Esophagus muscularis mucosa (tissue), 4 donors: ENCODE results near the gene MTFP1. TPM values are rescaled to one million over a fixed set of nuclear protein-coding genes. Genes with fewer than 3 reads are reported as not detected.

ENCODE experiments used
- DNase-seq: peaks from one replicate; pipeline ENCODE4 v3.0.0-alpha.2; 2017; ENCODE audit errors: extremely low spot score
- H3K27ac ChIP-seq, 4 donors: fragments of 200-600 bp; sonication (generic); replicated peaks in 1 of 4; 1 replicate in 3 of 4; 2 replicates in 1 of 4; pipeline ENCODE4 v1.5.1; 2016 to 2019; ENCODE audit warnings: mild to moderate bottlenecking in 1 of 4
- H3K27me3 ChIP-seq, 4 donors: fragments of 200-600 bp; sonication (generic); one replicate each; pipeline versions ENCODE4 v1.5.1 to v1.6.0; 2016 to 2019
- H3K36me3 ChIP-seq, 4 donors: fragments of 200-600 bp; sonication (generic); one replicate each; pipeline ENCODE4 v1.5.1; 2016 to 2019
- H3K4me1 ChIP-seq, 4 donors: fragments of 200-600 bp; sonication (generic); one replicate each; pipeline ENCODE4 v1.5.1; 2016 to 2019
- H3K4me3 ChIP-seq, 4 donors: fragments of 200-600 bp; sonication (generic); 1 replicate in 2 of 4; 2 replicates in 2 of 4; pipeline ENCODE4 v1.5.1; 2016 to 2019; ENCODE audit warnings: mild to moderate bottlenecking in 4 of 4, moderate library complexity in 1 of 4
- H3K9me3 ChIP-seq, 4 donors: fragments of 200-600 bp; sonication (generic); 1 replicate in 3 of 4; 2 replicates in 1 of 4; pipeline ENCODE4 v1.5.1; 2016 to 2019
- EP300 ChIP-seq: sonication (generic); formaldehyde crosslinking; IDR thresholded peaks from one replicate; pipeline ENCODE4 v1.6.1; 2017; ENCODE audit warnings: antibody characterized with exemption
- POLR2A ChIP-seq: fragments of 450-650 bp; IDR thresholded peaks from one replicate; pipeline ENCODE4 v1.6.1; 2017; ENCODE audit warnings: antibody characterized with exemption, moderate library complexity, mild to moderate bottlenecking, low read depth
- POLR2AphosphoS5 ChIP-seq, 2 donors: sonication (generic); formaldehyde crosslinking; IDR thresholded peaks; one replicate each; pipeline ENCODE4 v1.6.1; 2017; ENCODE audit warnings: antibody characterized with exemption in 2 of 2
- WGBS: methylation state at CpG from one replicate; pipeline ENCODE4 v1.1.5; 2018; 5-methylcytosine and 5-hydroxymethylcytosine counted together
- intact Hi-C: fragments of 100-400 bp; cut with DNase I; formaldehyde crosslinking; loops from one replicate; pipeline ENCODE4 v1.15.1; 2023
- total RNA-seq, 4 donors: library from RNA; depleted of rRNA; stranded (reverse); fragments of >200 nt; gene quantifications; one replicate each; pipeline versions ENCODE4 v1.1.0 to v1.2.1, GENCODE V29; 2016
- TF ChIP-seq, protein P1 (sequence below), 3 experiments: fragments of 200-600 bp in 2 of 3; fragments of 450-650 bp in 1 of 3; sonication (generic) in 2 of 3; IDR thresholded peaks; one replicate each; pipeline ENCODE4 v1.5.1; 2017 to 2019; ENCODE audit warnings: antibody characterized with exemption in 3 of 3, mild to moderate bottlenecking in 2 of 3, moderate library complexity in 1 of 3

Gene MTFP1
- total RNA-seq, 4 donors from 2014 or later: 1.2 to 7.1 (median 3.4) TPM

DNA sequence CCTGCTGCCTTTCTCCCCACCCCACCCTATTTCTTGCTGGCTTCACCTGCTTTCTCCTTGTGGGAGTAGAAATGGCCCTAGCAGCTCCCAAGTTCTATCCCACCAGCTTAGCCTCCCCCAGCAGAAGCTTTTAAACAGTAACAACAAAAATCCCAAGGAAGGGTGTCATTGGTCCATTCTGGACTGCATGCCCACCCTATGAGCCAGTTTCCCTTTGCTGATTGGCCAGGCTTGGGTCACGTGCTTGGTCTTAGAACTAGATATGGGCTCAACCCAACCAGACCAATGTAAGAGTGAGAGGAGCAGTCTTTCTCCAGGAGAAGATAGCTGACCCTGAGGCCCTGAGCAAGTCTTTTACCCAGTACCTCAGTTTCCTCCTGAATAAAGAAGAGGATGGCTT, 2.3 kb downstream of the MTFP1 start:
- DNase-seq: no peak
- 100% methylated on average over 1 of the region's 1 CpG for WGBS
- no peak overlapping the region for H3K4me3 ChIP-seq
- intact Hi-C loops: loop anchor here (5.0 kb wide), 1 partner anchor 36 kb away; no protein-coding TSS in a partner anchor
- TF ChIP-seq, protein P1, sequence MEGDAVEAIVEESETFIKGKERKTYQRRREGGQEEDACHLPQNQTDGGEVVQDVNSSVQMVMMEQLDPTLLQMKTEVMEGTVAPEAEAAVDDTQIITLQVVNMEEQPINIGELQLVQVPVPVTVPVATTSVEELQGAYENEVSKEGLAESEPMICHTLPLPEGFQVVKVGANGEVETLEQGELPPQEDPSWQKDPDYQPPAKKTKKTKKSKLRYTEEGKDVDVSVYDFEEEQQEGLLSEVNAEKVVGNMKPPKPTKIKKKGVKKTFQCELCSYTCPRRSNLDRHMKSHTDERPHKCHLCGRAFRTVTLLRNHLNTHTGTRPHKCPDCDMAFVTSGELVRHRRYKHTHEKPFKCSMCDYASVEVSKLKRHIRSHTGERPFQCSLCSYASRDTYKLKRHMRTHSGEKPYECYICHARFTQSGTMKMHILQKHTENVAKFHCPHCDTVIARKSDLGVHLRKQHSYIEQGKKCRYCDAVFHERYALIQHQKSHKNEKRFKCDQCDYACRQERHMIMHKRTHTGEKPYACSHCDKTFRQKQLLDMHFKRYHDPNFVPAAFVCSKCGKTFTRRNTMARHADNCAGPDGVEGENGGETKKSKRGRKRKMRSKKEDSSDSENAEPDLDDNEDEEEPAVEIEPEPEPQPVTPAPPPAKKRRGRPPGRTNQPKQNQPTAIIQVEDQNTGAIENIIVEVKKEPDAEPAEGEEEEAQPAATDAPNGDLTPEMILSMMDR (IDR thresholded peaks at IDR 0.05): no peak
- TF ChIP-seq EP300 (no peak), POLR2AphosphoS5 (IDR thresholded peaks at IDR 0.05) (no peak), POLR2A (no peak)
- H3K36me3 ChIP-seq: no peaks in the 10 kb centered on the region
- peaks cover 24 to 34% (median 33%) of the 10 kb centered on the region in 4 donors for H3K4me1 ChIP-seq
- H3K27me3 ChIP-seq: no peaks in the 10 kb centered on the region
- H3K9me3 ChIP-seq: no peaks in the 10 kb centered on the region
- no peak overlapping the region for H3K27ac ChIP-seq

DNA sequence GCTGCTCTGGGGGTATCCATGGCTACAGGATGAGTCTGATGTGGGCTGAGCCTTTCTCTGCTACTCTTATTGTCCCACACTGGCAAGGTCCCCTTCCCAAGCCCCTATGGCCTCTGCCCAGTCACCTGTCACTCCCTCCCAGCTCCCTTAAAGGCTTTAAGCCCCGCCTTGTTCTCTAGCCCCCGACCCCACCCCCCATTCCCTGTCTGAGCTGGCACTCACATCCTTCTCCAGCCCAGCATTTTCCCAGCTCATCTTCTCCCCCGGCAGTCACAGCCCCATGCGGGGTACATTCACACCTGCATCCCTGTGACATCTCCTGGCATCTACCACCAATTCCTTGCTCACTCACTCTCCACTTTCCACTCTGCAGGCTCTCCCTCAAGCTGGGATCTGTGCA, 4.3 kb downstream of the MTFP1 start:
- TF ChIP-seq POLR2AphosphoS5 (IDR thresholded peaks at IDR 0.05) (no peak), EP300 (no peak), POLR2A (no peak)
- TF ChIP-seq, protein P1 (IDR thresholded peaks at IDR 0.05): no peak
- WGBS: 54% methylated on average over 4 of the region's 4 CpGs
- intact Hi-C loops: loop anchor here (5.0 kb wide), 1 partner anchor 38 kb away; no protein-coding TSS in a partner anchor
- Histone ChIP-seq H3K4me1 (peaks cover 15 to 22% (median 20%) of the 10 kb centered on the region in 4 donors), H3K4me3 (no peak overlapping the region), H3K27ac (no peak overlapping the region), H3K9me3 (no peaks in the 10 kb centered on the region), H3K27me3 (no peaks in the 10 kb centered on the region), H3K36me3 (no peaks in the 10 kb centered on the region)
- no peak for DNase-seq

DNA sequence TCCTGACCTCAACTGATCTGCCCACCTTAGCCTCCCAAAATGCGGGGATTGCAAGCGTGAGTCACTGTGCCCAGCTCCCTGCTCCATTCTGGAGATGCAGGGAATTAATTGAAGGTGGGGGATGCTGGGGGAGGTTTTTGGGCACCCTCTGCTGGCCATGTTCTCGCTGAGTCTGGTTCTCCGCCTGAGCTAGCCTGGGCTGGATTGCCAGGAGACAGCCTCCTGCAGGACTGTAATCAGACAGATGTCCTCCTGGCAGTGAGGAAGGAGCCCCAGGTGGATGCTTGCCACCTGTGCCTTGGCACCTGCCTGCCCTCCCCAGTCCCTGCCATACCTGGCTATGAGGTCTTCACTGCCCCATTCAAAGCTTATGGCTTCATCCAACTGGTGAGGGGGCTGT, 5.4 kb downstream of the MTFP1 start:
- H3K4me1 ChIP-seq: peaks cover 4 to 17% (median 10%) of the 10 kb centered on the region in 4 donors
- no peaks in the 10 kb centered on the region for H3K27me3 ChIP-seq
- WGBS: 72% methylated on average over 4 of the region's 4 CpGs
- no peak overlapping the region for H3K27ac ChIP-seq
- DNase-seq: no peak
- TF ChIP-seq POLR2AphosphoS5 (IDR thresholded peaks at IDR 0.05): no peak
- TF ChIP-seq, protein P1 (IDR thresholded peaks at IDR 0.05): no peak
- no peak for TF ChIP-seq EP300
- no peak for TF ChIP-seq POLR2A
- H3K4me3 ChIP-seq: no peak overlapping the region
- H3K9me3 ChIP-seq: no peaks in the 10 kb centered on the region
- intact Hi-C loops: no loop called here
- H3K36me3 ChIP-seq: no peaks in the 10 kb centered on the region

DNA sequence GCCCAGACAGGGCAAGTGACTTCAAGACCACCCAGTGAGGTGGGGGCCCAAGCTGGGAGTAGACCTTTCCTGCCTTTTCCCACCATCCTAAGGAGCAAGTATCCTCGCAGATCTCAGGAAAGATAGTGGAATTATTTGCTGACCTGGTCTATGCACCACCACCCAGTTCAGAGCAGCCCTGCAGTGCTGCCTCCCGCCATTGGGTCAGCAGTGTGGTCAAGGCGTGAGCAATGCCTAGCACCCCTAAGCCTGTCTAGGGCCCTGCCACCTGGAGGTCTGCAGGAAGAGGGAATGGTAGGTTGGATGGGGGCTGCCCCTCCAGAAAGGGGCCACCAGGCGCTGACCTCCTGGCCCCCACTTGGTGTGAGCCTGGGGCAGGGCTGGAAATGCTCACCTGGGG, 6.5 kb downstream of the MTFP1 start:
- DNase-seq: no peak
- 91% methylated on average over 4 of the region's 4 CpGs for WGBS
- intact Hi-C loops: no loop called here
- Histone ChIP-seq H3K4me1 (peaks cover 0 to 5% (median 0%) of the 10 kb centered on the region in 4 donors), H3K27me3 (no peaks in the 10 kb centered on the region), H3K4me3 (no peak overlapping the region), H3K9me3 (no peaks in the 10 kb centered on the region), H3K27ac (no peak overlapping the region), H3K36me3 (no peaks in the 10 kb centered on the region)
- no peak for TF ChIP-seq POLR2AphosphoS5 (IDR thresholded peaks at IDR 0.05)
- TF ChIP-seq EP300: no peak
- TF ChIP-seq, protein P1 (IDR thresholded peaks at IDR 0.05): no peak
- TF ChIP-seq POLR2A: no peak

DNA sequence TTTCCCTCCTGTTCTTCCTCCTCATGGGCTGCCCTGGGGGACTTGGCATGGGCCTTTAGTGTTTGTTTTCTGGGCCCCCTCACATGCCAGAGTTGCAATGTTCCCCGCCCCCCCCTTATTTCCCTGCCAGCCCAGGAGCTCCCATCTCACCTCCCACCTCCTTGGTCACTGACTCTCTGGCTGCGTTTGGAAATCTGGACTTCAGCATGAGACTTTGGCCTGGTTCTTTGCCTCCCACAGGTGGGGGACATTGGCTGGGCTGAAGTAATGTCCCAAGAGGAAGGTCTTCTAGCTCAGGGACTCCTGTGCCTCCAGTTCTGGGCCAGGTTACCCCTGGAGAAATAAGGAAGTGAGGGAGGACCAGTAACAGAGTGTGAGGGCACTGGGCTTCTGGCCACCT, 7.0 kb downstream of the MTFP1 start:
- Histone ChIP-seq H3K27me3 (no peaks in the 10 kb centered on the region), H3K36me3 (no peaks in the 10 kb centered on the region), H3K9me3 (no peaks in the 10 kb centered on the region), H3K4me3 (no peak overlapping the region), H3K4me1 (peaks cover 0 to 5% (median 0%) of the 10 kb centered on the region in 4 donors), H3K27ac (no peak overlapping the region)
- WGBS: 56% methylated on average over 2 of the region's 2 CpGs
- intact Hi-C loops: no loop called here
- no peak for TF ChIP-seq EP300
- no peak for TF ChIP-seq POLR2AphosphoS5 (IDR thresholded peaks at IDR 0.05)
- TF ChIP-seq, protein P1 (IDR thresholded peaks at IDR 0.05): no peak
- TF ChIP-seq POLR2A: no peak
- no peak for DNase-seq
